Esophagus squamous epithelium (tissue), 5 donors: ENCODE data around the gene CSF3R. TPM values are rescaled to one million over a fixed set of nuclear protein-coding genes. Genes with fewer than 3 reads are reported as not detected.

Source experiments
- DNase-seq: peaks from one replicate; lab custom pipeline; 2025; lab: John Stamatoyannopoulos, UW
- H3K27ac ChIP-seq, 4 donors: fragments of 200-600 bp; sonication (generic); one replicate each; pipeline ENCODE4 v1.5.1; 2016 to 2019; ENCODE audit warnings: mild to moderate bottlenecking in 1 of 4
- H3K27me3 ChIP-seq, 4 donors: fragments of 200-600 bp; sonication (generic); 1 replicate in 3 of 4; 2 replicates in 1 of 4; pipeline versions ENCODE4 v1.5.1 to v1.6.0; 2017 to 2021; ENCODE audit warnings: antibody characterized with exemption in 1 of 4
- H3K36me3 ChIP-seq, 3 donors: fragments of 200-600 bp; sonication (generic); one replicate each; pipeline ENCODE4 v1.5.1; 2016 to 2019
- H3K4me1 ChIP-seq, 3 donors: fragments of 200-600 bp; sonication (generic); one replicate each; pipeline ENCODE4 v1.5.1; 2017 to 2019
- H3K4me3 ChIP-seq, 4 donors: fragments of 200-600 bp; sonication (generic); 1 replicate in 3 of 4; 2 replicates in 1 of 4; pipeline ENCODE4 v1.5.1; 2016 to 2019; ENCODE audit warnings: mild to moderate bottlenecking in 2 of 4, moderate library complexity in 1 of 4
- H3K9me3 ChIP-seq, 3 donors: fragments of 200-600 bp; sonication (generic); one replicate each; pipeline ENCODE4 v1.5.1; 2016 to 2019
- CTCF ChIP-seq, 6 experiments: fragments of 450-650 bp in 4 of 6; fragments of 200-600 bp in 2 of 6; sonication (generic) in 2 of 6; IDR thresholded peaks; one replicate each; pipeline ENCODE4 v1.5.1; 2016 to 2019; ENCODE audit warnings: antibody characterized with exemption in 6 of 6, mild to moderate bottlenecking in 4 of 6, moderate library complexity in 4 of 6
- POLR2A ChIP-seq, 4 donors: fragments of 450-650 bp; IDR thresholded peaks; one replicate each; pipeline ENCODE4 v1.6.1; 2017; ENCODE audit warnings: antibody characterized with exemption in 4 of 4, mild to moderate bottlenecking in 4 of 4, moderate library complexity in 3 of 4
- WGBS, 2 donors: methylation state at CpG; one replicate each; pipeline ENCODE4 v1.1.5; 2018; 5-methylcytosine and 5-hydroxymethylcytosine counted together
- intact Hi-C: fragments of 100-400 bp; cut with DNase I; formaldehyde crosslinking; loops from one replicate; pipeline ENCODE4 v1.15.0; 2022
- total RNA-seq, 4 donors: library from RNA; depleted of rRNA; stranded (reverse); fragments of >200 nt; gene quantifications; one replicate each; pipeline ENCODE4 v1.1.0, GENCODE V29; 2016
- donor health status: DM: yes; HTN: yes; CAD: no.

Gene CSF3R
- total RNA-seq, 4 donors from 2014 or later = 0.42 to 10.0 (median 4.7) TPM

GRCh38 chr1:36446746-36447145, 36.0 kb downstream of the CSF3R start:
- H3K36me3 ChIP-seq = no peaks in the 10 kb centered on the region
- TF ChIP-seq POLR2A (IDR thresholded peaks at IDR 0.05) (no peak), CTCF (IDR thresholded peaks at IDR 0.05) (no peak)
- no peaks in the 10 kb centered on the region for H3K9me3 ChIP-seq
- H3K4me1 ChIP-seq = peaks cover 0 to 32% (median 23%) of the 10 kb centered on the region in 3 donors
- no peaks in the 10 kb centered on the region for H3K27me3 ChIP-seq
- DNase-seq = no peak
- no peak overlapping the region for H3K4me3 ChIP-seq
- intact Hi-C loops = no loop called here
- 56 to 57% methylated on average over 5 of the region's 5 CpGs for WGBS, 2 donors
- H3K27ac ChIP-seq = no peak overlapping the region

GRCh38 chr1:36446271-36446670, 36.4 kb downstream of the CSF3R start:
- intact Hi-C loops = no loop called here
- Histone ChIP-seq H3K9me3 (no peaks in the 10 kb centered on the region), H3K27ac (no peak overlapping the region), H3K4me1 (peaks cover 0 to 28% (median 21%) of the 10 kb centered on the region in 3 donors), H3K27me3 (no peaks in the 10 kb centered on the region), H3K4me3 (no peak overlapping the region), H3K36me3 (no peaks in the 10 kb centered on the region)
- TF ChIP-seq CTCF (IDR thresholded peaks at IDR 0.05) (no peak), POLR2A (IDR thresholded peaks at IDR 0.05) (no peak)
- DNase-seq = no peak
- 66 to 79% methylated on average over 6 to 8 of the region's 8 CpGs for WGBS, 2 donors

- Histone ChIP-seq H3K27me3 (no peaks in the 10 kb centered on the region), H3K4me3 (no peak overlapping the region), H3K9me3 (no peaks in the 10 kb centered on the region), H3K27ac (no peak overlapping the region), H3K36me3 (peaks cover 0 to 8% (median 0%) of the 10 kb centered on the region in 3 donors), H3K4me1 (peaks cover 0 to 2% (median 1%) of the 10 kb centered on the region in 3 donors)
- DNase-seq = no peak
- intact Hi-C loops = no loop called here
- 56 to 66% methylated on average over 2 of the region's 2 CpGs for WGBS, 2 donors
- TF ChIP-seq POLR2A (IDR thresholded peaks at IDR 0.05) = no peak
- TF ChIP-seq CTCF (IDR thresholded peaks at IDR 0.05) = no peak
Observed at GRCh38 chr1:36443297-36443696, 39.4 kb downstream of the CSF3R start.

- intact Hi-C loops = no loop called here
- Histone ChIP-seq H3K36me3 (peaks cover 0 to 18% (median 0%) of the 10 kb centered on the region in 3 donors), H3K4me3 (no peak overlapping the region), H3K4me1 (peaks cover 0 to 5% (median under 1%) of the 10 kb centered on the region in 3 donors), H3K27me3 (no peaks in the 10 kb centered on the region), H3K27ac (no peak overlapping the region), H3K9me3 (no peaks in the 10 kb centered on the region)
- no peak for TF ChIP-seq POLR2A (IDR thresholded peaks at IDR 0.05)
- no peak for TF ChIP-seq CTCF (IDR thresholded peaks at IDR 0.05)
- DNase-seq = no peak
- 73 to 86% methylated on average over 3 of the region's 3 CpGs for WGBS, 2 donors
Observed at GRCh38 chr1:36442337-36442736, 40.4 kb downstream of the CSF3R start.

- Histone ChIP-seq H3K9me3 (no peaks in the 10 kb centered on the region), H3K4me1 (peaks cover 0 to 16% (median 2%) of the 10 kb centered on the region in 3 donors), H3K36me3 (peaks cover 0 to 19% (median 0%) of the 10 kb centered on the region in 3 donors), H3K27ac (no peak overlapping the region), H3K27me3 (no peaks in the 10 kb centered on the region), H3K4me3 (no peak overlapping the region)
- DNase-seq = no peak
- intact Hi-C loops = no loop called here
- TF ChIP-seq CTCF (IDR thresholded peaks at IDR 0.05) (no peak), POLR2A (IDR thresholded peaks at IDR 0.05) (no peak)
- 80 to 88% methylated on average over 3 of the region's 3 CpGs for WGBS, 2 donors
Observed at GRCh38 chr1:36440646-36441045, 42.1 kb downstream of the CSF3R start.
